ENCODE data around the gene C6orf47. TPM values are rescaled to one million over a fixed set of nuclear protein-coding genes. Genes with fewer than 3 reads are reported as not detected.

Gene C6orf47, protein sequence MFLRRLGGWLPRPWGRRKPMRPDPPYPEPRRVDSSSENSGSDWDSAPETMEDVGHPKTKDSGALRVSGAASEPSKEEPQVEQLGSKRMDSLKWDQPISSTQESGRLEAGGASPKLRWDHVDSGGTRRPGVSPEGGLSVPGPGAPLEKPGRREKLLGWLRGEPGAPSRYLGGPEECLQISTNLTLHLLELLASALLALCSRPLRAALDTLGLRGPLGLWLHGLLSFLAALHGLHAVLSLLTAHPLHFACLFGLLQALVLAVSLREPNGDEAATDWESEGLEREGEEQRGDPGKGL
- 21.7 and 24.8 TPM in 2 replicates for total RNA-seq

DNA sequence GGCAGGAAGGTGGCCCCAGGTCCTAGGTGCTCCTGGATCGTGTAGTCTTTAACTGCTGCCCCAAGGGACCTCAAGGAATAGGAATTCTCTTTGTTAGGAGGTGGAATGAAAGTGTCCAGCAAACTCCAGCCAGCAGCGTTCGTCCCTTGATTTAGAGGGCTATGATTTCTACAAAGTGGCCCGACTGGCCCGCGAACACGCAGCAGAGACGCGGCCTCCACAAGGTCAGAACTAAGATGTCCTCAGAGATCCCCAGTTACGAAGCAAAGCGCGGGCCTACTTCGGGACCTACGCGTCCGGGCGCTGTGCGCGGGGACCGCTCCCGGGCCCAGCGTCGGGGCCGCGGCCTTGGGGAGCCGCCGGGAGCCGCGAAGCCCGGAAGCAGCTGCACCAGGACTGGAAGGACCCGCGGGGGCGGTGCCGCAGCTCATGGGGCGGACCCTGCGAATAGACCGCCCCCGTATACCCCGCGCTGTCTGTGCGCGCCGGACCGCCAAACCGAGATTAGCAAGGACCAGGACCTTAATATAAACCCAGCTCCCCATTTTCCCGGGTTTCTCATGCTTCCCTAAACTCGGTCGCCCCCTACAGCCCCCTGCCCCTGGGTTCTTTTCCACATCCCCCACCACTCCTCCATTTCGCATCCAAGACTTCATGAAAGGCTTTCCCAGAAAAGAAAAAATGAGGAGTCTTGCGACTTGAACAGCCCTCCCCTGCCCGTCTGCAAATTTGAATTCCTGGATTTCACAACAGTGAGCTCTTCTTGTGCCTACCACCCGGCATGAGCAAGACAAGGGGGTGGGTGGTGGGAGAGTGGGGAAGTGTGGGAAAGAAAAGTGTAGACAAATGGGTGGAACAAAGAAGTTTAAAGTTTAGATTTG lies at the start of gene C6orf47:
Gene C6orf47, minus strand, starts transcription at position 398 of the 881 bp plus-strand sequence. CDS start 831 bp downstream, outside the sequence.

DNA sequence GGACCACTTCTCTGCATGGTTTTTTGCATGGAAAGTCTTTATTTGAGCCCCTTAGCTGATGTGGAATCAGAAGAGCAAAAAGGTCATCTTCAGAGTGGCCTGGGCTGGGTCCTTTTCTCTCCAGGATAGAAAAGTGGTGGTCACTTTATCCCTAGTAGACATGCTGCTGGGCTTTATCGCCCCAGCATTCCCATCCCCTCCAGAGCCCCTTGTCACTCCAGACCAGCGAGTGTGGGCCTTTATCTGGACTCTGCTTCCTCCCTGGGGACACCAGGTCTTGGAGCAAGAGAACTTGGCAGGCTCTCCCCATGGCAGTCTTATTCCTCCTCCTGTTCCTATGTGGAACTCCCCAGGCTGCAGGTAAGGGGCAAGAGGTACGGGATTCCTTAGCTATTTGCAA lies 46.0 kb upstream of the C6orf47 start, which contains the start of gene LY6G6F:
Gene LY6G6F, plus strand, starts transcription at position 268 of the 400 bp plus-strand sequence. Its CDS starts 41 bp downstream, at position 309.

DNA sequence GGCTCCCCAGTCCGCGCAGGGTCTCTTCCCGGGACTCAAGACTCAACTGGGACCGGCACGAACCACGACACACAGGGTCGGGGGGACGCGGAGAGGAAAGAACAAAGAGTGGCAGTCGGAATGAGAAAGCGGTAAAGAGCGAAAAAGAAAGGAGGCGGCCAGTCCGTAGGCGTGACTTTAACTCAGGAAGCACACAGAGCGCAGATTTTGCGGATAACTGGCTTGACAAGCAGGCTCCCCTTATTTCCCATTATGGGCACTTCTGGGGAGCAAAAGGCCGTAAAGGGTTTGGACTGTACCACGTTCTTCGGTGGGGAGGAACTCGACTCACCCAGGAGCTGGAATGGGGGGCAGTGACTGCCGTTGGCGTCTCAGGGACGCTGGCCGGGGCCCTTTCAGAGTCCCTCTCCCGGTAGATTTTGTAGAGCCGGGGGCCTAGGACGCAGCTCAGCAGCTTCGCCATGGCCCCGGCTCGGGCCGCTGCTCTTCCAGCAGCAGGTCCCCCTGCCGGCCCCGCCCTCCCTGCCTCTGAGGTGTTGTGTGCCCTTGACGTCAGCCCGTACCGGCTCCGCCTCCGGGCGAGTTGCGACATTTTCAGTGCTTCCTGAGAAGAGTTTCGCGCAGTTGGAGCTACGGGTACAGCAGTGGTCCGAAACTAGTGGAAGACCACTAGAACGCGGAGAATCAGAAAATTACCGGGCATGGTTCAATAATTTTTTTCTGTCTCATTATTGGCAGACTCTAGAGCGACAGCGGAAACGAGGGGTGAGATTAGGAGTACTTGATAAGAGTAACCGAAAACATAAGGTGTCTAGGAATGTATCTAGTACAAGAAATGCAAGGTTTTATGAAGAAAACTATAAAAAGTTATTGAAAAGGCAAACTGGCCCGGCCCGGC lies 42.5 kb upstream of the C6orf47 start, which contains the start of gene ABHD16A:
Gene ABHD16A, minus strand, starts transcription at position 506 of the 898 bp plus-strand sequence. Its CDS starts 43 bp downstream, at position 463.

DNA sequence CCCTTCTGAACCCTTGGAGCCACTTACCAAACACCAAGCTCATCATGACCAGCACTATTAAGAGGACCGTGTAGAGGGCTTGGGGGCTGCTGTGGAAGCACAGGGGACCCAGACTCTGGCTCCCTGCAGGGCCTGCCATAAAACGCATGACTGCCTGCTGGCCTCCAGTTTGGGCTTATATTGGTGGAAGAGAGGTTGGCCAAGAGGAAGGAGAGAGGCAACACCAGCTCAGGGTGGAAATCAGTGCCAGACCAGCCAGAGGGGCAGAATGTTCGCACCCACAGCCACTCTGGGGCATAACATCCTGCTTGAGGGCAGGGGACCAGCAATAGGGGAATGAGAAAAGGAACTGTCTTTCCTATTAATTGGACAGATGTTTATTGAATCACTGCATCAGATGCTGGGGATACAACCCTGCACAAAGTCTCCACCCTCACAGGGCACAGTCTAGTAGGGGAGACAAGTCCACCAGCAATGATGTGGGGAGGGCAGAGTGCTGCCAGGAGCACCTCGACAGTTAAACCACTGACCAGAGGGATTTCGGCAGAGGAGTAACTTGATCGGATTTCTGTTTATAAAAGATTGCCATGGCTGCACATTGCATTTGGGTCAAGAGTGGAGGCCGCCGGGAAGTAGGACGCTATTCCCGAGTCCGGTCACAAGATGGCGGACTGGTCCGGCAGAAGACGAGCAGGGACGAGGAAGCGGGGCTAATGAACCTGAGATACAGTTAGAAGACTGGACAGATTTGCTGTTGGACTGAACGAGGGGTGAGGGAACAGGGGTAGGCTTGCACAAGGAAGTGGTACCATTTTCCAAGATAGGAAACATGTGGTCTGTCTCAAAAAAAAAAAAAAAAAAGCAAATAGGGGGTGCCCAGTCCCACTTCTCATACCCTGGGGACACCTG lies 19.9 kb upstream of the C6orf47 start, which contains the start of gene LY6G5C:
Gene LY6G5C, minus strand, starts transcription at position 842 of the 909 bp plus-strand sequence. Its CDS starts 694 bp downstream, at position 148.

DNA sequence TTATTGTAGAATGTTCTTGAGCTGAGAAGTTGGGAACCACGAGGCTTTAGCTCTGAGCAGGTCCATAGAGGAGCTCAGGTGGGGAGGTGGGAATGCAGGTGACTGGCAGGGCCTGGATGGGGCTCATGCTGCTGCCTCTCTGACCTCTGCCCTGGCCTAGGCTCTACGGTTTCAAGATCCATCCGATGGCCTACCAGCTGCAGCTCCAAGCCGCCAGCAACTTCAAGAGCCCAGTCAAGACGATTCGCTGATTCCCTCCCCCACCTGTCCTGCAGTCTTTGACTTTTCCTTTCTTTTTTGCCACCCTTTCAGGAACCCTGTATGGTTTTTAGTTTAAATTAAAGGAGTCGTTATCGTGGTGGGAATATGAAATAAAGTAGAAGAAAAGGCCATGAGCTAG lies 9.1 kb upstream of the C6orf47 start, which contains the start of gene LY6G5B:
Gene LY6G5B, plus strand, starts transcription at position 301 of the 400 bp plus-strand sequence. CDS start 975 bp downstream, outside the sequence.

DNA sequence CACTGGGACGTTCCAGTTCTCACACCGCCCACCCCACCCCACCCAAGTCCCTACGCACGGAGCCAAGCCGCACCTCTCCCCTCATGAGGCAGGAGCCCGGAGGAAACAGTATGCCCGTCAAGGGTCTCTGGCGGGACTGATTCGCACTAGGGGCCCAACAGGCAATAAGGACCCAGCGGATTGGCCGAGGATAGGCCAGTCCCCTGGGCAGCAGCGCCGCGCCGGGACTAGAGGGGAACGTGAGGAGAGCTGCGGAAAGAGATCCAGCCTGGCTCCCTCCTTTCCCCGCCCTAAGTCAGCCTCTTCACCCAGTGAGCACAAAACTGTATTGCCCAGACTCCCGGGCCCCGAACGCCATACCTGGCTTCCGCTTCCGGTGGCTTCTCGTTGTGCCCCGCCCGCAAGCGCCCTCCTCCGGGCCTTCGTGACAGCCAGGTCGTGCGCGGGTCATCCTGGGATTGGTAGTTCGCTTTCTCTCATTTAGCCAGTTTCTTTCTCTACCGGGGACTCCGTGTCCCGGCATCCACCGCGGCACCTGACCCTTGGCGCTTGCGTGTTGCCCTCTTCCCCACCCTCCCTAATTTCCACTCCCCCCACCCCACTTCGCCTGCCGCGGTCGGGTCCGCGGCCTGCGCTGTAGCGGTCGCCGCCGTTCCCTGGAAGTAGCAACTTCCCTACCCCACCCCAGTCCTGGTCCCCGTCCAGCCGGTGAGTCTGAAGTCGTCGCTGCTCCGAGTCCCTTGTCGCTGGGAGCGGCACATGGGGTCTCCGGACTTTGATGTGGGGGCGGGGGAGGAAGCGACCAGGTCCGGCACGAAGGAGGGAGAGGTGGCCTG lies 5.1 kb upstream of the C6orf47 start, which contains the start of gene CSNK2B:
Gene CSNK2B, plus strand, starts transcription at position 580 of the 836 bp plus-strand sequence. CDS start 752 bp downstream, outside the sequence.

DNA sequence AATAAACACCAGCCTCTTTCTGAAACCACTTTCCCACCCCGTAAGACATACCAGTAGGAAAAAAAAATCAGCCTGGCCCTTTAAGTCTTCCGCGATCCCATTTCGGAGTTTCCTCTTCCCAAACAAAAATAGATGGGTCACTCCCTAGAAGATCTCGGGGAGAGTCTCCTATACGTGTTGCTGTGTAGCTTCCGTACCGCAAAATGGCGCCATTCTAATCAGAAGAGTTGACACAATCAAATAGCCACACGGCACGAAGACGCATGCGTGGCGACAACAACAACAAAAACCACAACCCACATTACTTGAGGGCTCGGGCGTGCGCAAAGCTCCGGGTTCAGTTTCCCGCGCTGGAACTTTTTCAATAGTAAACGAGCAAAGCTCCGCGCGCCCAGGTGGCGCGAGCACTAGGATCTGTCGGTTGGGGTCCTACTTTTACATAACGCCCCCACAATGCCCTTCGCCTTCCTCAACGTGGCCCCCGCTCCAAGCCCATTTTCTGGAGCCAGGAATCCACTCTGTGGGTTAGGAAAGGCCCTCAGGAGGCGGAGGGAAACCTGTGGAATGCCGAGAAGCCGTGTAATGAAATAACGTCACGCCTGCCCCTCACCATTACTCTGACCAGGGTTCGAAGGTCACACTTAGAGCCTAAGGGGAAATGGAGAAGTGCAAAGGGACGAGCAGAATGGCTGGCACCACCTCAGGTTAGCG lies 4.4 kb upstream of the C6orf47 start, which contains the start of gene GPANK1:
Gene GPANK1, minus strand, starts transcription at position 208 of the 711 bp plus-strand sequence. CDS start 519 bp downstream, outside the sequence.

DNA sequence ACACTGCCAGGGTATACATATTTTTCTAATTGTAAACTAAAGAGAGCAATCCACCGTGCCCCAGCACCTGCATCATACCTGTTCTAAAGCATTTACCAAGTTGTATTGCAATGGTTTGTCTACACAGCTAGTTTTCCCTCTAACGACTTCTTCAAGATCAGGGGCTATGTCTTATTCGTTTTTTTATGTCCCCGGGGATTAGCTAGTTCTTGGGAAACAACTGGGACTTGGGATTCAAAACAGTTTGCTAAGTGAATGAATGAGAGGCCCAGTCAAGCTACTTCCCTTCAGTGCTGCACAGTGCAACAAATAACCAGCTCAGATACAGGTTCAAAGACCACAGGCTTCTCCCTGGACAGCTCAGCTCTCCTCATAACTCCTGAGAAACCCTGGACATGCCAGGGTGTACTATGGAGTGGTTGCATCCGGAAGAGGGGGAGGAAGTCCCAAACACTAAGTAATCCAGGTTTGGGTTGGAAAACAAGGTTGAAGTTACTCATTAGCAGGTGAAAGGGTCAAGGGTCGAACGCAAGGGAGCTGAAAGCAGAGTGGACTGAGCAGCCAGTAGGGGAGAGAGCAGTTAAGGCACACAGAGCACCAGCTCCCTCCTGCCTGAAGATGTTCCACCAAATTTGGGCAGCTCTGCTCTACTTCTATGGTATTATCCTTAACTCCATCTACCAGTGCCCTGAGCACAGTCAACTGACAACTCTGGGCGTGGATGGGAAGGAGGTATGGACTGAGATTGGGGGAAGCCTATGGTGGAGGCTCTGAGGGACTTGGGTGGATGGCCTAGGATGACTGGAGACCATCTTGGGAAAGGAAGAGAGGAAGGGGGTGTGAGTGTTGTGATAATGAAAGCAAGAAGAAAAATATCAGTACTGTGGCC lies 5.0 kb downstream of the C6orf47 start, which contains the start of gene APOM:
Gene APOM, plus strand, starts transcription at position 546 of the 889 bp plus-strand sequence. Its CDS starts 73 bp downstream, at position 619.

DNA sequence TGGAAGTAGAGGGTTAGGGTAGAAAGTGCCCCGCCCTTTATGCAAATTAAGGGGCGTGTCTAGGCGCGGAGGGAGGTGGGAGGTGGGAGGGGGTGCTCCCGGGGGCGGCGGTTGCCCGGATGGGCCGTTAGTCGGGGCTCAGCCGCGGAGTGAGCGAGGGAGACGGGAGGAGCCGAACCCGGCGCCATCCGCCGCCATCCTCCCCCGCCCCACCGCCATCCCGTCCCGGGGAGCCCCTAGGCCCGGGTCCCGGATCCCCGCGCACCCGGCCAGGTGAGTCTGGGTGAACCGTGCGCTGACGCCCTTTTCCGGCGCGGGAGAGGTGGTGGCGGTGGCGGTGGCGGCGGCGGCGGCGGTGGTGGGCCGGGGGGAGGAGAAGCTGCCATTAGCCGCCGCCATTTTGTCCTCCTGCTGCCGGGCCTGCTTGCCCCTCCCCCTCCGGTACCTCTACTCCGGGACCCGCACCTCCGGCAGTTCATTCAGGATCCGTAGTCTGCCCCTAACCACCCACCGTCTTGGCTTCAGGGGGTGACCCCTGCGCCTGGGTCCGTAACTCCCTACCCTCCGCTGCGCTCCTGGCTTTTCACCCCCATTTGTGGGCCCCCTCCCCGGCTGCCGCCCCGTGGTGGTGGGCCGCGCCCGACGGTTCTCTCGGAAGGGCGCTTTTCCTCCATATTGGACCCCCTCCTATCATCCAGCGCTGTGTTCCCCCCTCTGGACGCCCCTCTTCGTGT lies 39.8 kb downstream of the C6orf47 start, which contains the start of gene PRRC2A:
Gene PRRC2A, plus strand, starts transcription at position 130 of the 734 bp plus-strand sequence. CDS start 2,075 bp downstream, outside the sequence.

DNA sequence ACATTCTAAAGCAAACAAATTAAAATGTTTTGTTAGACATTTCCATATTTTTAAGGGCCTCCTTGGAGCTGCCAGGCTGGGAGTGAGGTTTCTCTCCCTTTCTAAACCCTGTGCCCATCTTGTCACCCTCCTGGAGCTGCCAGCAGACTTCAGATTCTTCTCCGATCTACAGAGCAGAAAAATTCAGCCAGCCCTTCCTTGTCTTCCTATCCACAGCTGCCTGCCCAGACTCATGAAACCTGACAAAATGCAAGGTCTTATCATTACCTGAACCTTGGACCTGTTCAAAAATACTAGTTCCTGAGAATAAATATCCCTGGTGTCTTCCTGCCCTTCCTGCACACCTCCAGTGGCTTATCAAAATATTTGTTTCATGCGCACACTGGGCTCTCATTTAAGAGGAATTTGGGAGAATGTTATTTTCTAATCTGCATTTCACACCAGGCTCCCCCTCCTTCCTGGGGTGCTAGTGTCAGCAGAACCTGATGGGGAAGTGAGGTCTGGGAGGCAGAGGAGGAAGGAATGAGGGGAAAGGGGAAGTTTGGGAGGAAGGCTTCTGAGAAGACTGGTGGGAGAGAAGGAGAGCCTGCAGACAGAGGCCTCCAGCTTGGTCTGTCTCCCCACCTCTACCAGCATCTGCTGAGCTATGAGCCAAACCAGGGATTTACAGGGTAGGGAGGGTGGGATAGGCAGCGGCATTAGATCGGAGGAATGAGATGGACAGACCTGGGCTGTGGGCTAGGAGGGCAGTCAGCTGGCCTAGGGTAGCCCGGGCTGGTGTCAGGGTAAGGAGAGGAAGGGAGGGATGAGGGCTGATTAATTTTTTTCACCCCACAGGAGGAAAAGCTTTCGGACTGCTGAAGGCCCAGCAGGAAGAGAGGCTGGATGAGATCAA lies 45.6 kb downstream of the C6orf47 start, which contains the start of gene AIF1:
Gene AIF1, plus strand, starts transcription at position 551 of the 895 bp plus-strand sequence. Its CDS starts 96 bp downstream, at position 647.

Other genes with a start within 250 kb of the C6orf47 start
- gene MICB, start 162.6 kb downstream of the C6orf47 start, total RNA-seq, result 8.4 and 10.5 TPM in 2 replicates
- not detected in 2 replicates for gene MCCD1, start 131.8 kb downstream of the C6orf47 start, total RNA-seq
- 332 and 492 TPM in 2 replicates for gene DDX39B, start 118.8 kb downstream of the C6orf47 start, total RNA-seq
- 5.5 and 5.7 TPM in 2 replicates for gene ATP6V1G2, start 114.2 kb downstream of the C6orf47 start, total RNA-seq
- gene NFKBIL1, start 113.2 kb downstream of the C6orf47 start, total RNA-seq, result 23.3 and 41.0 TPM in 2 replicates
- gene LTA, start 88.5 kb downstream of the C6orf47 start, total RNA-seq, result not detected in 2 replicates
- not detected in 2 replicates for gene TNF, start 85.2 kb downstream of the C6orf47 start, total RNA-seq
- gene LTB, start 78.4 kb downstream of the C6orf47 start, total RNA-seq, result not detected in 2 replicates
- gene LST1, start 74.5 kb downstream of the C6orf47 start, total RNA-seq, result not detected in 2 replicates
- not detected in 2 replicates for gene NCR3, start 67.8 kb downstream of the C6orf47 start, total RNA-seq
- not detected in 2 replicates for gene AIF1, start 45.5 kb downstream of the C6orf47 start, total RNA-seq
- gene PRRC2A, start 40.1 kb downstream of the C6orf47 start, total RNA-seq, result 46.6 and 50.6 TPM in 2 replicates
- 171 and 206 TPM in 2 replicates for gene BAG6, start 8.1 kb downstream of the C6orf47 start, total RNA-seq
- gene APOM, start 4.9 kb downstream of the C6orf47 start, total RNA-seq, result 1.0 and 1.3 TPM in 2 replicates
- 13.2 and 20.9 TPM in 2 replicates for gene GPANK1, start 4.2 kb upstream of the C6orf47 start, total RNA-seq
- gene CSNK2B, start 5.3 kb upstream of the C6orf47 start, total RNA-seq, result 112 and 124 TPM in 2 replicates
- 3.2 and 3.8 TPM in 2 replicates for gene LY6G5B, start 9.2 kb upstream of the C6orf47 start, total RNA-seq
- gene LY6G5C, start 20.3 kb upstream of the C6orf47 start, total RNA-seq, result 0.66 and 0.73 TPM in 2 replicates
- gene ABHD16A, start 42.5 kb upstream of the C6orf47 start, total RNA-seq, result 47.6 and 58.2 TPM in 2 replicates
- gene LY6G6F, start 46.1 kb upstream of the C6orf47 start, total RNA-seq, result not detected in 2 replicates
- not detected in 2 replicates for gene LY6G6D, start 54.6 kb upstream of the C6orf47 start, total RNA-seq
- gene LY6G6C, start 61.0 kb upstream of the C6orf47 start, total RNA-seq, result not detected in 2 replicates
- gene MPIG6B, start 62.6 kb upstream of the C6orf47 start, total RNA-seq, result not detected in 2 replicates
- gene DDAH2, start 68.5 kb upstream of the C6orf47 start, total RNA-seq, result 93.8 and 161 TPM in 2 replicates
- gene CLIC1, start 75.8 kb upstream of the C6orf47 start, total RNA-seq, result 662 and 1,073 TPM in 2 replicates
- 5.8 and 15.9 TPM in 2 replicates for gene MSH5, start 79.2 kb upstream of the C6orf47 start, total RNA-seq
- 1.3 and 1.9 TPM in 2 replicates for gene SAPCD1, start 101.9 kb upstream of the C6orf47 start, total RNA-seq
- 0.50 and 1.2 TPM in 2 replicates for gene VWA7, start 116.5 kb upstream of the C6orf47 start, total RNA-seq
- 60.0 and 75.2 TPM in 2 replicates for gene VARS1, start 135.0 kb upstream of the C6orf47 start, total RNA-seq
- 19.4 and 39.1 TPM in 2 replicates for gene LSM2, start 146.2 kb upstream of the C6orf47 start, total RNA-seq
- gene HSPA1L, start 154.5 kb upstream of the C6orf47 start, total RNA-seq, result 1.5 TPM in 2 replicates
- 98.0 and 168 TPM in 2 replicates for gene HSPA1A, start 154.8 kb upstream of the C6orf47 start, total RNA-seq
- gene HSPA1B, start 167.0 kb upstream of the C6orf47 start, total RNA-seq, result 140 and 202 TPM in 2 replicates
- gene NEU1, start 202.0 kb upstream of the C6orf47 start, total RNA-seq, result 80.6 and 120 TPM in 2 replicates
- 0.17 TPM in 1 of 2 replicates, not detected in the other for gene SLC44A4, start 218.2 kb upstream of the C6orf47 start, total RNA-seq
- 62.0 and 93.5 TPM in 2 replicates for gene EHMT2, start 236.9 kb upstream of the C6orf47 start, total RNA-seq
- 3.8 and 9.8 TPM in 2 replicates for gene ZBTB12, start 241.3 kb upstream of the C6orf47 start, total RNA-seq